ENCODE measurements around the gene CTR9. TPM values are rescaled to one million over a fixed set of nuclear protein-coding genes. Genes with fewer than 3 reads are reported as not detected.
A peak's percentile ranks its signal among the peaks of the same experiment; 100 is the strongest.

CTR9 gene
- total and polyA plus RNA-seq, 11 donors, result 9.4 to 28.4 (median 18.7) TPM

DNA sequence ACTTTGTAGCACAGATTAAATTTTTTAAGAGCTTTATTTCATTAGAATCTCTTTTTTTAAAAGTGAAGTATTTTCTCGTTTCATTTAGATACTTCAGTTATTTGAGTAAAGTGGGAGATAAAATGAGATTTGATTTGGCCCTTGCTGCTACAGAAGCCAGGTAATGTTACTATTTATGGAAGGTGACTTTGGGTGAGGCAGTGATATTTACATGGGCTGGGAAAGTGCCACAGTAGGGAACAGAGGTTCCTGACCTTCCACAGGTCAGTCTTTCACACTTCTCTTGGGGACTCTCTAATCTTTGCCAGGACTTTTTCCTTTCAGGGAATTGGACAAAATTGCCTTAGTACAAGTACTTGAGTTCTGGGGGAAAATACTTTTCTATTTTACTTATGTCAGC is 20.4 kb downstream of the CTR9 start:
- Histone ChIP-seq H3K36me3 (peaks cover 0 to 55% (median 3%) of the 10 kb centered on the region in 9 donors), H3K27ac (peak overlapping the region in 10 of 12 donors; percentile 4 to 85 (median 60)), H3K9me3 (no peaks in the 10 kb centered on the region), H3K27me3 (no peaks in the 10 kb centered on the region), H3K4me3 (no peak overlapping the region), H3K4me1 (peaks cover 0 to 18% (median 8%) of the 10 kb centered on the region in 12 donors)
- intact Hi-C loops (cut with DNase I), result loop anchor here in 1 of 10 donors (5.0 kb wide), 1 partner anchor 36 kb away; the partner anchor contains the start of gene EIF4G2
- ATAC-seq (peak; percentile 79 to 90 (median 87)), DNase-seq (no peak)
- TF ChIP-seq POLR2A (IDR thresholded peaks at IDR 0.05), result no peak
- TF ChIP-seq, protein P1, sequence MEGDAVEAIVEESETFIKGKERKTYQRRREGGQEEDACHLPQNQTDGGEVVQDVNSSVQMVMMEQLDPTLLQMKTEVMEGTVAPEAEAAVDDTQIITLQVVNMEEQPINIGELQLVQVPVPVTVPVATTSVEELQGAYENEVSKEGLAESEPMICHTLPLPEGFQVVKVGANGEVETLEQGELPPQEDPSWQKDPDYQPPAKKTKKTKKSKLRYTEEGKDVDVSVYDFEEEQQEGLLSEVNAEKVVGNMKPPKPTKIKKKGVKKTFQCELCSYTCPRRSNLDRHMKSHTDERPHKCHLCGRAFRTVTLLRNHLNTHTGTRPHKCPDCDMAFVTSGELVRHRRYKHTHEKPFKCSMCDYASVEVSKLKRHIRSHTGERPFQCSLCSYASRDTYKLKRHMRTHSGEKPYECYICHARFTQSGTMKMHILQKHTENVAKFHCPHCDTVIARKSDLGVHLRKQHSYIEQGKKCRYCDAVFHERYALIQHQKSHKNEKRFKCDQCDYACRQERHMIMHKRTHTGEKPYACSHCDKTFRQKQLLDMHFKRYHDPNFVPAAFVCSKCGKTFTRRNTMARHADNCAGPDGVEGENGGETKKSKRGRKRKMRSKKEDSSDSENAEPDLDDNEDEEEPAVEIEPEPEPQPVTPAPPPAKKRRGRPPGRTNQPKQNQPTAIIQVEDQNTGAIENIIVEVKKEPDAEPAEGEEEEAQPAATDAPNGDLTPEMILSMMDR (IDR thresholded peaks at IDR 0.05), result no peak
- 48 to 71% (median 57%) methylated on average over 1 of the region's 1 CpG for WGBS, 4 donors

DNA sequence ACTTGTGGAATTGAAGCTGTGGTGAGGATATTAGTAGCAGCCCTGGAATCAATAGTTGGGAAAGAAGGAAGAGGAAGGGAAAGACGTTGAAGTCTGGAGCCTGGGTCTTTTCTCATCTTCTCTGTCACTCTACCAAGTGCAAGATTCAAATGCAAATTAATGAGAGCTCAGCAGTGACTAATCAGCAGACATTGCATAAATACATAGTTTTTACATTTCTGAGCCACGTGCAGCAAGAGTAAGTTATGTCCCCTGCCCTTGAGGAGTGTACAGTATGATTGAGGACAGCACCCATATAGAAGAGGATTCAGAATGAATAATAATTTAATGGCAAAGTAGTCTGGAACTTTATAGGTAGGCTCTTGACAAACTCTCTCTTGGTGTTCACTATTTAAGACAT is 23.8 kb downstream of the CTR9 start:
- Histone ChIP-seq H3K4me3 (no peak overlapping the region), H3K36me3 (peaks cover 3 to 54% (median 19%) of the 10 kb centered on the region in 9 donors), H3K4me1 (peaks cover 5 to 41% (median 20%) of the 10 kb centered on the region in 12 donors), H3K27me3 (no peaks in the 10 kb centered on the region), H3K9me3 (no peaks in the 10 kb centered on the region), H3K27ac (no peak overlapping the region)
- DNase-seq (no peak), ATAC-seq (no peak)
- TF ChIP-seq, protein P1 (IDR thresholded peaks at IDR 0.05), result no peak
- TF ChIP-seq POLR2A (IDR thresholded peaks at IDR 0.05), result no peak
- intact Hi-C loops (cut with DNase I), result loop anchor here in 1 of 10 donors (5.0 kb wide), 1 partner anchor 32 kb away; the partner anchor contains the start of gene EIF4G2
- 77 to 89% (median 82%) methylated on average over 2 of the region's 2 CpGs for WGBS, 4 donors

DNA sequence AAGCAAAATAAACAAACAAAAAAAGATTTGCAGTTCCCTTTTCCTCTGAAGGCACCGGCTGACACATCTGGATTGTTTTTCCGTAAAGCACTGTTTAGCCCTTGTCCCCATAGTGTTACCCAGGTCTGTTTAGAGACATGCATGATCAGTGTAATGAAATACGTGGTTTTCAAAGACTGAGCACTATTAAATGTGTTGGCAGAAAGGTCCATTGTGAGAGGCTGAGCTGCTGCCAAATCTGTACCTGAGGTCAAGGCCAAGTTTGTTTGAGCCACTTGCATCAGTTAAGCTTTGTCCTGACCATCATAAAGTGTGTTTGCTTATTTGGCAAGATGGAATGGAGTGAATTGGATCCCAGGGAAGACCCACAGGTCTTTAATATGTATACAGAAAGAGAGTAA is 26.3 kb downstream of the CTR9 start:
- no peaks in the 10 kb centered on the region for H3K27me3 ChIP-seq
- DNase-seq (no peak), ATAC-seq (no peak)
- no peaks in the 10 kb centered on the region for H3K9me3 ChIP-seq
- intact Hi-C loops (cut with DNase I), result no loop called here
- H3K27ac ChIP-seq, result peak overlapping the region in 11 of 12 donors; percentile 56 to 87 (median 72)
- peaks cover 3 to 52% (median 22%) of the 10 kb centered on the region in 9 donors for H3K36me3 ChIP-seq
- no peak overlapping the region for H3K4me3 ChIP-seq
- peaks cover 5 to 28% (median 17%) of the 10 kb centered on the region in 12 donors for H3K4me1 ChIP-seq
- 75 to 83% (median 79%) methylated on average over 3 of the region's 3 CpGs for WGBS, 4 donors
- no peak for TF ChIP-seq POLR2A (IDR thresholded peaks at IDR 0.05)
- TF ChIP-seq, protein P1 (IDR thresholded peaks at IDR 0.05), result no peak

DNA sequence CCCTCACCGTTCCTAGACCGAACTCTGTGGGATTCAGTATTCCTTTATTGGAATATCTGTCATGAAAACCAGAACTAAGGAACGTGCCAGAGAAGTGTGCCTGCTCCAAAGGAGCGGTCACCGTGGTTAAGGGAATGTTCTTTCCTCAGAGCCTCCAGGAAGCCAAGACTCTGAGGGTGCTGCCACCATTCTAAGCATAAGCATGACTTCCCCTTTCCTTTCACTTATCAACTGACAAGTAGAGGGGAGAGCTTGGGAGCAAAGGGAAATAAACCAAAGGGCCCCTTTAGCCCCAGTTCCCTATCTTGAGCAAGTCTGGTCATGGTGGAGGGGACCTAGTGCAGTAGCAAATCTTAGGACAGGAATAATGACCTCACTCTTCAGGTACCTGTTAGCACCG is 26.8 kb downstream of the CTR9 start:
- Histone ChIP-seq H3K27ac (peak overlapping the region in 11 of 12 donors; percentile 56 to 87 (median 72)), H3K36me3 (peaks cover 3 to 48% (median 22%) of the 10 kb centered on the region in 9 donors), H3K4me3 (no peak overlapping the region), H3K27me3 (no peaks in the 10 kb centered on the region), H3K4me1 (peaks cover 5 to 28% (median 17%) of the 10 kb centered on the region in 12 donors), H3K9me3 (no peaks in the 10 kb centered on the region)
- no peak for DNase-seq
- no peak for TF ChIP-seq POLR2A (IDR thresholded peaks at IDR 0.05)
- peak in 2 of 4 donors; percentile 13 to 14 for ATAC-seq
- 68 to 79% (median 74%) methylated on average over 6 of the region's 6 CpGs for WGBS, 4 donors
- intact Hi-C loops (cut with DNase I), result no loop called here

Measured in heart left ventricle (tissue), 16 donors.